Fibroblast of skin of left biceps (primary cell): ENCODE results near the gene CLEC7A.

Experiments
- DNase-seq, 2 experiments: peaks; one replicate each; pipeline ENCODE4 v3.0.0-alpha.2; 2013; ENCODE audit warnings: low read depth in 2 of 2

CLEC7A gene

DNA sequence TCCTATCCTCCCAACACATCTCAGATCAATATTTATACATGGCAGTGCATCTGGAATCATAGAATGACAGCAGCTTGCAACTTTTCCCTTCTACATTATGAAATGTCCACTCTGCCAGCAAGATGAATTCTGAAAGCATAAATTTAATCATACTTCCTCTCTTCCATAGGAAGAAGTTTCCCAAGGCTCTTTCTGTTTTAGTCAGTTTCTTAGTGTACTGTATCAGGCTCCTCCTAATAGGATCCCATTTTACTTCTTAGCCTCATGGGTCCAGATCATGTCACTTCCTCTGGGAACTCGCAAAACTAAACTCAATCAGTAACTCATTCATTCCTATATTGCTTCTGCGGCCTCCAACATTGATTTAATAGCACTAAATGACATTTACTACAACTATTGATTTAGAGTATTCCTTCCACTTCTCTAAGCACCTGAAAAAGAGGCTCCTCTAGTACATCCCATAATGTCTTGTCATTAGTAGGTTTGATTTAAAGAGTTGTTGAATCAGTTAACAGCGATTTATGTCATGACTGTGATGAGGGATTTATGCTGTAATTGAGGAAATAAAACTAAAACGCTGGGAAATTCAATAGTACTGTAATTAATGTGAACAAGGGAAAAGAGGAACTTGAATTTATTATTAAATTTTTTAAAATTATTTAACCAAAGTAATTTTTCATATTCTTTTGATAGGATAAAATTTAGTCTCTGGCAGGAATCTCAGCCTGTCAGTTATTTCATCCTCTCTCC, 35.2 kb downstream of the CLEC7A start:
- no peak for DNase-seq

DNA sequence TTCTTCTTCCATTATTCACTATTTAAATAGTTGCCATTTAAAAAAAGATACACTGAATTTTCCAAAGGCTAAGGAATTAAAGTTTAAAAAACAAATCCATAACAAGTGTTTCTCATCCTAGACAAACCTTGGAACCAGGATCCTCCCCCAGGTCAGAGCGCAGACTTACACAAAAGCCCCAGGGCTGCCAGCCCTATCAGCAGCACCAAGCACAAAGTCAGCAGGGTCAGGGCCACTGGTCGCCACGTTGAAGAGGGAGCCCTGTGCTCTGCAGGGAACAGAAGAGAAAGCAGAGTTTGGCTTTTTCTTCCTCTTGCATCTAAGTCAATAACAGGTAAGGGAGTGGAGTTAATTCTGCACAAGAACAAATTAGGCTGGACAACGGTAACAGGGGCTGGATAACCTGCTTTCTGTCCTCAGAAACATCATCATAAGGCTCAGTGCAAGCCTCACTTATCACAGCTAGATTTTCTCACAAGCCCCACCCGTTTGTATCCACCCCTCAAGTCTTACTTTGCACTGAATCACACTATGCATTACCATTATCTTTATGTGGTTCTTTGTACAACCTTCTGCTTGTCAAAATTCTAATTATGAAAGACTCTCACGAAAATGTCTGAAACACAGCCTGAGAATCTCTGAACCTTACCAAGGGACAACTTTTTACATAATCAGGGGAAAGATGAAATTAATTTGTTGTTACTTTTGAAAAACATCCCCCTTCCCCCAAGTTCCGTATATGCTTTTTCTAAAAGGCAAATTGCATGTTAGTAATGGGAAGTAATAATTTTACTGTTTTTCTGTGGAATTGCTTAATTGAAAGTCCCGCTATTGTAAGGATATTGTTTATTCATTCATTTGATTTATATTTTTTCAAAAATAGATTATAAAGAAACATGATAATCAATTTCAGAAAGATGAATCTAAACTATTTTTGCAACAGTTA, 40.8 kb downstream of the CLEC7A start:
- DNase-seq: no peak

DNA sequence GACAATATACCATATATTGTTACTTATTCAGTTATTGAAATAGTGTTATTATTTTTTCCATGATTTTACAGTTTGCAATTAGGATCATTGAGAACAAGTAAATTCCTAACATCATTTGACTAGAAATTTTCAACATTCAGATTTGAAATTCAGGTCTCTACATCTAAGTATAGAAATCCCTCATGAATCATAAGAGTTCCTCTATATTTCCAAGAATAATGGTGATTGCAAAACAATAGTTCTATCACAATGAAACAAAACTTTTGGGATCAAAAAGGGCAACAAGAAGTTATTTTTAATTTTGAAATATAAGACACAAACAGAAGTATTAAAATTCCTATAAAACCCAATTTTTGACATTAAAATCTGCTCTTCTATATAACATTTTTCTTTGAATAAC, 42.0 kb downstream of the CLEC7A start:
- no peak for DNase-seq

DNA sequence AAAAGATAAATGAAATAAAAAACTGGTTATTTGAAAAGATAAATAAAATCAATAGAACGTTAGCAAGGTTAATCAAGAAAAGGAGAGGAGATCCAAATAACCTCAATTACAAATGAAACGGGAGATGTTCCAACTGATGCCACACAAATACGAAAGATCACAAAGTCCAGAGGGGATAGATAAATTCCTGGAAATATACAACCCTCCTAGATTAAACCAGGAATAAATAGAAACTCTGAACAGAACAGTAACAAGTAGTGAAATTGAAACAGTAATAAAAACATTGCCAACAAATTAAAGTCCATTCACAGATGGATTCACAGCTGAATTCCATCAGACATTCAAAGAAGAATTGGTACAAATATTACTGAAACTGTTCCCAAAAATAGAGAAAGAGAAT, 43.6 kb downstream of the CLEC7A start:
- no peak for DNase-seq

DNA sequence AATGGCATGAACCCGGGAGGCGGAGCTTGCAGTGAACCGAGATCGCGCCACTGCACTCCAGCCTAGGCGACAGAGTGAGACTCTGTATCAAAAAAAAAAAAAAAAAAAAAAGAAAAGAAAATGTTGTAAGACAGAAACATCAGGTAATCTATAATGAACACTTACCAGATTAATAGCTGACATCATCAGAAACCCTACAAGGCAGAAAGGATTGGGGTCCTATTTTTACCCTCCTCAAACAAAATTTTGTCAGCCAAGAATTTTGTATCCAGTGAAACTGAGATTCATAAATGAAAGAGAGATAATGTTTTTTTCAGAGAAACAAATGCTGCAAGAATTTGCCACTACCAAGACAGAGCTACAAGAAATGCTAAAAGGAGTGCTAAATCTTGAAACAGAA, 45.3 kb downstream of the CLEC7A start:
- DNase-seq: no peak

DNA sequence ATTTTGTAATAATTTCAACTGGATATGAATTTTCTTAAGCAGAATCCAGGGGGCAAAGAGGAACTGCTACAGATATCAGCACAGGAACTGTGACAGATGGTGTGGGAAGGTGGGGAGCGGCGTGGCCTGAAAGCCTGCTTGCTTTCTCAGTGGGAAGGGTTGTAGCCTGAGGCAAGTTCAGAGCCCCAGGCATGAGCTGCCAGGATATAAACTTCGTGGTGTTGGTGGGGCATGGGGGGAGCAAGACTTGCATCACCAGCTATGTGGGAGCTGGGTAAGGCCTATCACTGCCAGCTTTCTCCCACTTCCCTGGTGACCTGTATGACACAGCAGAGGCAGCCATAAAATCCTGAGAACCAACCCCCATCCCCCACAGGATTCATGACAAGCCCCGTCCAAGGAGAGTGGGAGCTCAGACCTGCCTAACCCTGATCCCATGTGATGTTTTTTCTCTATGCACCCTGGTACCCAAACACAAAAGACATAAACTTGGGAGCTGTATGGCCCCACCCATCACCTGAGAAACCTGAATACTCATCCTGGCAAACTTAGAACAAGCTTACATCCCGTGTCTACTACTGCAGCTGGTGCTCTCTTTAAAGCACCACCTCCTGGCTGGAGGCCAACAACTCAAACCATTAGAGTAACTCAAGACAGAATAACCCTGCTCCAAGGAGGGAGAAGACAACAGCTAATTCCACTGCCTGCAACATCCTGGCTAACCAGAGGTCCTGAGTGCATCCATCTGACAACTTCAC, 47.7 kb downstream of the CLEC7A start:
- DNase-seq: no peak

DNA sequence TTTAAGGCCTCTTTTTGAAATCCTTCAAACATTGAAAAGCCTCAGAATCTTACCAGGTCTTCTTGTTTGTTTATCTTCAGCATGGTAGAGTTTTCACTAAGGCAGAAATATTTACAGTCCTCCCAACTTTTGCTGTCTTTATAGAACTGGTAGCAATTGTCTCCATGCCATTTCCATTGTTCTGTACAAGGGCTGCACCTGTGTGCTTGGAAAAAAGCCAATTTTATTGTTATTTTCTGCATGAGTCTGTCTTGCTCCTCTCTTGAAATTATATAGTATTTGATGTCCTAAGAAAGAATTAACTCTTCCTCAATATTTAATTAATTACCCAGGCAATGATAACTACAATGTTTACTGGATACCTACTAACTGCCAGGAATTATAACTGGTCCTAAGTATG, 54.5 kb downstream of the CLEC7A start:
- DNase-seq: no peak

DNA sequence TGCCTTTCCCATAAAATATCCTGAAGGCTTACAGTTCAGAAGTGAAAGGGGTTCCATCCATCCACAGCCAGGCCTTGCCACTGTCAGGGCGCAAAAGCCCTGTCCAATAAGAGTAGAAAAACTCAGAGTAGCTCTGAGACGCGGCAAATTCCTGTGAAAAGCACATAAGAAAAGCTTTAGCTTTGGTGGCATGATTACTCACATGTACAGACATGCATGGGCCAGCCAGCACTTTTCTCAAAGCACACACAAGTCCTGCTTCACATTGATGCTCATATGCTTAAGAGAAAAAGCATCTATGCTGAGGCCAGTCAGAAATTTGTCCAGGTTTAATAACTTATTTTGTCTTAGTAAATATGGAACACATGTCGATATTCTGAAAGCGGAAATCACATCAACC, 56.7 kb downstream of the CLEC7A start:
- no peak for DNase-seq

DNA sequence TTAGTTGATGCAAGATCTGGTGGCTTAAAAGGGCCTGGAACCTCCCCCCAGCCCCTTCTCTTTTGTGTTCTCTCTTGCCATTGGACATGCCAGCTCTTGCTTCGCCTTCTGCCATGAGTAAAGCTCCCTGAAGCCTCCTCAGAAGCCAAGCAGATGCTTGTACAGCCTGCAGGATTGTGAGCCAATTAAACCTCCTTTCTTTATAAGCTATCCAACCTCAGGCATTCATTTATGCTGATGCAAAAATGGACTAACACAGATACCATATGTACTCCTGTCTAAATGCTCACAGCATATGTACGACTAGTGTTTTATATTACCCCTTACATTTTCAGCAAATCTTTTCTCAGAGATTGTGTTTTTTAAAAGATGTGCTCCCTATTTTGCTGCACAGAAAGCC, 57.9 kb downstream of the CLEC7A start:
- no peak for DNase-seq

DNA sequence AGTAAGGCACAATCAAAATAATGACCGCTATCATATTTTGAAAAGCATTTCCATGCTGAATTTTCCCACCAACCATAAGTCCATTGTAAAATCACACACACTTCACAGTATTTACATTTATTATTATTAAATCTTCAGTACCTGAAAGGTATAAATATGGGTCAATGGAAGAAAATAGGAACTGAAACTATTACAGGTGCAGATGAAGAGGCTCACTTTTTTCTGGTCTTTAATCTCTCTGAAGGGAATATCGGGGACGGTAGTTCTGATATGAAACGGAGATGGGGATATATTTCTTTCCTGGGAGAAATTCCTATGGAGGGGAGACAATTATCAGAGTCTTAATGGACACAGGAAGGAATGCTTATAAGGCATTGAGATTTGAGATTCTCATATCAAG, 59.6 kb downstream of the CLEC7A start:
- DNase-seq: no peak

DNA sequence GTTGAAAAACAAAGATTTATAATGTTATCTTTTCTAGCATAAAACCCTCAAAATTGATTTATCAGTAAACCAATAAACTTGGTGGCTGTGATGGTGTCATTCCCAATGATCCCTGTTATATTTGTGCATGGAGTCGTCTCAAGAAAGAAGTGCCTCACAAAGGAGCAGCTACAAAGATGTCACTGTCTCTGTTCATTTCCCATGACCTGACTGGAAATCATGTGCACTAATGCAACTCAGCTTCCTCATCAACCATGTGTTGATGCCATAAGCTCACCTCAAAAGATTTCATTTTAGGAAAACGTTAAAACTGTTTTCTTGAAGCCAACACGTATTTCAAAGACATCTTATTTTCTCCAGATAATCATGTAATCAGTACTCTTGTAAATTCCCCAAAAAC, 60.0 kb downstream of the CLEC7A start:
- no peak for DNase-seq

DNA sequence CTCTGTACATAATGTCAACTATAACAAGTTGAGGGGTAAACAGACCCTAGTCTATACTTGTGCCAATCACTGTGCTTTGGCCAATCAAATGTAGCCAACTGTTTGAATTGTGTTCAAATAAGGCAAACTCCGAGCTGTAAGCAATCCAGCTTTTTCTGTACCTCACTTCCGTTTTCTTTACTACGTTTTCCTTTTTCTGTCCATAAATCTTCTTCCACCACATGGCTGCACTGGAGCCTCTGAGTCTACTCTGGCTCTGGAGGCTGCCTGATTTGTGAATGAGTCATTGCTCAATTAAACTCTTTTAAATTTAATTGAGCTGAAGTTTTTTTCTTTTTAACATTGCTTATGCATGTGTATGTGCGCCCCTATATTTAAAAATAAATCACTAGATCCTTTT, 60.9 kb downstream of the CLEC7A start:
- DNase-seq: peak; percentile 17 to 20

DNA sequence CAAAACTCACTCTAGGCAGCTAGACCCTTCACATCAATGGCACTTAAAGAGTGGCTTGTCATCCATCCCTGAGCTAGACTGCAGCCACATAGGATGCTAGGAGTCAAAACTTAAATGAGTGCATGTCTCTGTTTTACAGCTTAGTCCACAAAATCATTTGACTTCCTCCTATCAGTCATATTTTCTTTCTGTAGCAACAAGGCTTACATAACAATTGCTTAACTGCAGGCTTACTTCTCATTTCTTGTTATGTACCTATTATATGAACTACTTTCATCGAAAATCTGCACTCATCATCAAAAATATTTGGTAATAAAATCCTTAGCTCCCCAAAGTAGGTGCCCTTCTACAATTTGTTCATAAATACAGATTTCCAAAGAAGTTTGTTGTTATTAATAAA, 61.4 kb downstream of the CLEC7A start:
- DNase-seq: no peak

DNA sequence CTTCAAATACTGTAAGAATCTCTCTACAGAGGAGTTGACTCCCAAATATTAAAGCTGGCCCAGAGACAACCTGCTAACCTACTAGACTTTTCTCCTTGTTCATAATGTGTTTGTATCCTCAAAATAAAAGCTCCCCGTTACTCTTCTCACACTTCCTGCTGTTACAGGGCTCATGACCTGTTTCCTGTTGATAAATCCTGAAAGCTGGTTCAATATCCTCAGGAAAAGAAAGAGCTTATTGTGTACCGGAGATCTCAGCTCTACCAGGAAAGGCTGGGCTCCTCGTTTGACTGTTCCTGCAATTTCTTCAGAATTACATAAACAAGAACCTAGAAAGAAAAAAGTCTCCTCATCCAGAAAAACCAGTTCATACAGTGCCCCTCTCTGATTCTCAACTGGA, 62.1 kb downstream of the CLEC7A start:
- no peak for DNase-seq

DNA sequence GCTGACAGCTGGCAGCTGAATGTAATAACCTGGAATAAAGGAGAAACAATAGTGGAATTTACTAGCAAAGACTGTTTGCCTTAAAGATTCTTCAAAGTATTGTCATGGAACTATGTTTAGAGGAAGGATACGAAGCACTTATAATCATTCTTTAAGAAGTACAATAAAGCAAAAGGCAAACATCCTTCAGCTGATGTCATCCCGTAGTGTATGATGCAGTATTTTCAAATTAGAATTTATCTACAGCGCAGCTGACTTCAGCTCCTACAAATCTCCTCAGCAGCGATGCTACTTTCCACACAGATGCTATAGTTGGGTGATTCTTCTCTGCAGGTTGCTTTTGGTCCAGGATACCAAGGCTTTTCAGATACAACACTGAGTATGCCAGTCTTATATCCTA, 62.7 kb downstream of the CLEC7A start:
- no peak for DNase-seq
